GM23248 (cell line): ENCODE data around the gene KLHL12. TPM values are rescaled to one million over a fixed set of nuclear protein-coding genes. Genes with fewer than 3 reads are reported as not detected.

ENCODE experiments used
- DNase-seq: peaks from one replicate; pipeline ENCODE4 v3.0.0-alpha.2; 2015
- H2AFZ ChIP-seq: fragments of 200-600 bp; sonication (generic); 2 replicates; pipeline ENCODE4 v1.6.1; 2016; ENCODE audit warnings: antibody characterized with exemption
- H3F3A ChIP-seq: fragments of 200-600 bp; sonication (generic); 2 replicates; pipeline ENCODE4 v1.6.1; 2016; ENCODE audit warnings: mild to moderate bottlenecking, antibody characterized with exemption, mixed run types; ENCODE audit not compliant: insufficient read depth
- H3K27ac ChIP-seq: fragments of 200-600 bp; sonication (generic); 2 replicates; pipeline ENCODE4 v1.5.1; 2016; ENCODE audit warnings: mild to moderate bottlenecking
- H3K27me3 ChIP-seq: fragments of 200-600 bp; sonication (generic); replicated peaks from 2 replicates; pipeline ENCODE4 v1.6.1; 2016; ENCODE audit warnings: mild to moderate bottlenecking; ENCODE audit not compliant: insufficient read depth
- H3K36me3 ChIP-seq: fragments of 200-600 bp; sonication (generic); 2 replicates; pipeline ENCODE4 v1.6.1; 2016; ENCODE audit warnings: low read depth, mild to moderate bottlenecking
- H3K4me1 ChIP-seq: fragments of 200-600 bp; sonication (generic); 2 replicates; pipeline ENCODE4 v1.6.1; 2016; ENCODE audit warnings: mild to moderate bottlenecking; ENCODE audit not compliant: insufficient read depth
- H3K4me2 ChIP-seq: fragments of 200-600 bp; sonication (generic); one replicate; pipeline ENCODE4 v1.6.1; 2016; ENCODE audit warnings: mild to moderate bottlenecking; ENCODE audit not compliant: unreplicated experiment
- H3K4me3 ChIP-seq: fragments of 200-600 bp; sonication (generic); 2 replicates; pipeline ENCODE4 v1.5.1; 2016; ENCODE audit warnings: mild to moderate bottlenecking
- H3K79me2 ChIP-seq: fragments of 200-600 bp; sonication (generic); 2 replicates; pipeline ENCODE4 v1.6.1; 2016; ENCODE audit warnings: mild to moderate bottlenecking; ENCODE audit not compliant: insufficient read depth
- H3K9ac ChIP-seq: fragments of 200-600 bp; sonication (generic); 2 replicates; pipeline ENCODE4 v1.6.1; 2016; ENCODE audit warnings: mild to moderate bottlenecking
- H3K9me2 ChIP-seq: fragments of 200-600 bp; sonication (generic); 2 replicates; pipeline ENCODE4 v1.6.1; 2016; ENCODE audit warnings: mixed run types, mild to moderate bottlenecking, moderate library complexity; ENCODE audit not compliant: insufficient read depth
- H3K9me3 ChIP-seq: fragments of 200-600 bp; sonication (generic); one replicate; pipeline ENCODE4 v1.6.1; 2017; ENCODE audit warnings: low read depth
- H4K20me1 ChIP-seq: fragments of 200-600 bp; sonication (generic); 2 replicates; pipeline ENCODE4 v1.6.0; 2016; ENCODE audit not compliant: insufficient read depth
- EZH2 ChIP-seq: fragments of 200-600 bp; sonication (generic); IDR thresholded peaks from 2 replicates; pipeline ENCODE4 v1.6.1; 2018; ENCODE audit warnings: antibody characterized with exemption, mild to moderate bottlenecking; ENCODE audit not compliant: insufficient read depth, poor library complexity, severe bottlenecking
- EZH2phosphoT487 ChIP-seq: fragments of 200-600 bp; sonication (generic); IDR thresholded peaks from 2 replicates; pipeline ENCODE4 v1.6.1; 2018; ENCODE audit warnings: antibody characterized with exemption, moderate library complexity, mild to moderate bottlenecking, low read depth; ENCODE audit not compliant: insufficient read depth
- WGBS, 2 experiments: methylation state at CpG; one replicate each; pipeline ENCODE4 v1.1.6; 2015 to 2017; ENCODE audit warnings: low lambda C conversion rate in 2 of 2, low coverage in 1 of 2; ENCODE audit errors: missing lambda C conversion rate in 2 of 2; 5-methylcytosine and 5-hydroxymethylcytosine counted together
- in situ Hi-C: fragments of 300-500 bp; cut with MboI; formaldehyde crosslinking; loops from 2 replicates; pipeline ENCODE4 v1.15.0; 2020
- polyA plus RNA-seq: library from polyadenylated mRNA; unstranded; fragments of >200 nt; fragmentation: Nextera tagmentation; extraction: Ambion mirVana; gene quantifications from 2 replicates; pipeline ENCODE4 v1.2.1, GENCODE V29; 2016
- total RNA-seq: library from RNA; depleted of rRNA; stranded (reverse); fragments of >200 nt; shearing (Covaris generic); gene quantifications from 2 replicates; pipeline ENCODE4 v1.2.3, GENCODE V29; 2014

KLHL12 gene
- total and polyA plus RNA-seq, 2 experiments from 2014 or later: 20.8 to 22.0 TPM

DNA sequence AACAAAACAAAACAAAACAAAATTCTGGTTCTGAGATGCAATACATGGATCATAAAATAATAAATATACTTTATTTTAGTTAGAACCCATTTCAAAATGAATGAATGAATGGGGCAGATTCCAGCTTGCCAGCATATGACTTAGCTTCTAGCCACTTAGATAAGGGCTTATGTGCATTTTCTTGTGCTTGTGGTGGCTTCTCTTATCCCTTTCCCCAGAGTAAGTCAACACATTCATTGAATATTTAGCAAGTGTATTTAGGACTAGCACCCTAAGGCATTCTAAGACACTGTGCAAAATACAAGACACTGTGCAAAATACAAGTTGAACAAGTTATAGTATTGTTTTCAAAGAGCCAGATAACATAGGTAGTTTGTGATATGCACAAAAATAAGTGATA, 26.4 kb upstream of the KLHL12 start:
- H3K27me3 ChIP-seq: no peaks in the 10 kb centered on the region
- DNase-seq: no peak
- peaks cover 93% of the 10 kb centered on the region for H3K79me2 ChIP-seq
- no peaks in the 10 kb centered on the region for H3K9me3 ChIP-seq
- H3K27ac ChIP-seq: peak overlapping the region; percentile 45
- no peak overlapping the region; the same call in 1 of the 2 replicates for H3K4me3 ChIP-seq
- TF ChIP-seq EZH2phosphoT487 (no peak), EZH2 (no peak)
- H3F3A ChIP-seq: peaks cover 22% of the 10 kb centered on the region
- H3K4me2 ChIP-seq: peak overlapping the region; percentile 25
- peaks cover 13% of the 10 kb centered on the region; the same call in 1 of the 2 replicates for H3K36me3 ChIP-seq
- no peak overlapping the region for H3K9ac ChIP-seq
- no peaks in the 10 kb centered on the region for H3K9me2 ChIP-seq
- peaks cover 39% of the 10 kb centered on the region for H3K4me1 ChIP-seq
- in situ Hi-C loops: no loop called here
- peaks cover 20% of the 10 kb centered on the region for H4K20me1 ChIP-seq
- no peak overlapping the region for H2AFZ ChIP-seq

DNA sequence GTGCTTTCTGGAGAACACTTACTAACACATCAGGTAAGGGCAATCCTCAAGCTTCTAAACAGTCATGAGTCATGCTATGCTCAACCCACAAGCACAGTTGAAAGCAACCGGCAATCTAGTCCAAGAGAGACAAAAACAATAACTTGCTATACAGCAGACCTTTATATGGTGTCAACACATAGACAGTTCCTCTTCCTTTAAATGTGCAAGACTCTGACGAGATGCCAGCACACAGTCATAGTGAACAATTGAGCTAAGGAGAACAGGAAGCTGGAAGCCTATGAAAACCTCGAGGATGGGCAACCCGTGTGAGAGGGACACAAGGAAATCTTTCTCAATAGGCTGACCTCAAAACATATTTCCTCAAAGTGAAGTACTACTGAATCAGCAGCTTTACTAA, 25.8 kb upstream of the KLHL12 start:
- Histone ChIP-seq H3K27me3 (no peaks in the 10 kb centered on the region), H2AFZ (no peak overlapping the region), H3K9ac (no peak overlapping the region), H3K27ac (peak overlapping the region; percentile 45), H3K4me3 (no peak overlapping the region), H3F3A (peaks cover 22% of the 10 kb centered on the region), H3K9me3 (no peaks in the 10 kb centered on the region), H3K79me2 (peaks cover 97% of the 10 kb centered on the region), H4K20me1 (peaks cover 20% of the 10 kb centered on the region), H3K36me3 (peaks cover 15% of the 10 kb centered on the region; the same call in 1 of the 2 replicates), H3K4me1 (peaks cover 39% of the 10 kb centered on the region), H3K4me2 (peak overlapping the region; percentile 25), H3K9me2 (no peaks in the 10 kb centered on the region)
- DNase-seq: peak; percentile 84
- in situ Hi-C loops: no loop called here
- WGBS, 2 experiments: 23 to 25% methylated on average over 4 of the region's 4 CpGs
- TF ChIP-seq EZH2 (no peak), EZH2phosphoT487 (no peak)

DNA sequence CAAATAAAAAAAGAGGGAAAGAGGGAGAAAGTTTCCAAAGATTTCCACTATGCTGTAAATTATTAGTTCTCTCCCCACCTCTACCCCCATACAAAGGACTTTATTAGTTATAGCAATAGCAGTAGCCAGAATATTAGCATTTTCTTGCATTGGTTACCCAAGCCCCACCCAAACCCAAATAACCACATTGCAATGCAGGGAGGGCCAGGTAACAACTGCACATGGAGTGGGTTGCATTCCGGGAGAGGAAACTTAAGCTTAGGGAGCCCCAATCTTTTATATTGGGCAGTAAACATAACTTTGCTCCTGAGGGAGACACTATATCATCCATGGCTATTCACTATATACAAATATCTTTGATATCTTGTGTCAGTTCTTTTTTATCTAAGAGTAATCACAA, 25.1 kb upstream of the KLHL12 start:
- H3K27ac ChIP-seq: no peak overlapping the region
- H3F3A ChIP-seq: peaks cover 22% of the 10 kb centered on the region
- H3K4me3 ChIP-seq: no peak overlapping the region
- 93 to 94% methylated on average over 1 of the region's 1 CpG for WGBS, 2 experiments
- no peak for TF ChIP-seq EZH2
- TF ChIP-seq EZH2phosphoT487: no peak
- no peaks in the 10 kb centered on the region for H3K9me3 ChIP-seq
- no peak overlapping the region for H3K9ac ChIP-seq
- peaks cover 93% of the 10 kb centered on the region for H3K79me2 ChIP-seq
- peaks cover 20% of the 10 kb centered on the region for H4K20me1 ChIP-seq
- no peaks in the 10 kb centered on the region for H3K9me2 ChIP-seq
- peaks cover 19% of the 10 kb centered on the region; the same call in 1 of the 2 replicates for H3K36me3 ChIP-seq
- no peak overlapping the region for H3K4me2 ChIP-seq
- peaks cover 36% of the 10 kb centered on the region for H3K4me1 ChIP-seq
- H2AFZ ChIP-seq: no peak overlapping the region
- no peaks in the 10 kb centered on the region for H3K27me3 ChIP-seq
- in situ Hi-C loops: no loop called here
- no peak for DNase-seq

DNA sequence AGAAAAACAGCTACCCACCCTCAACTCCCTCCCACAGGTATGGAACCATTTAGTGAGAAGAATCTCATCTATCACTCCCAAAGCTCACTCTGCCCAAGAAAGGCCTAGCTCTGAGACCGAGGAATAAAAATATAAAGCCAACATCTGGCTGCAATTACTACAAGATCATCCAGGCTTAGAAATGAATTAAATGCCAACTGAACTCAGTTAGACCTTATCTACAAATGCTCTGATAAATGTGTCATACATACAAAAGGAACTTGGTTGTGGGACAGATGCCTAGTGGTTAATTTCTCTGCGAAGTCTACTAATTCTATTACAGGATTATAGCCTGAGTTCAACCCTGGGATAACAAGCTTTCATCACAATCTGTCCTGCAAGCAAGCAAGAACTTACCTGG, 24.4 kb upstream of the KLHL12 start:
- Histone ChIP-seq H3K36me3 (peaks cover 26% of the 10 kb centered on the region; the same call in 1 of the 2 replicates), H3K4me3 (no peak overlapping the region), H3K9me2 (no peaks in the 10 kb centered on the region), H3K79me2 (peaks cover 86% of the 10 kb centered on the region), H3F3A (peaks cover 22% of the 10 kb centered on the region), H4K20me1 (peaks cover 20% of the 10 kb centered on the region), H3K4me2 (no peak overlapping the region), H2AFZ (no peak overlapping the region), H3K4me1 (peaks cover 29% of the 10 kb centered on the region), H3K9ac (no peak overlapping the region), H3K27me3 (no peaks in the 10 kb centered on the region), H3K27ac (no peak overlapping the region), H3K9me3 (no peaks in the 10 kb centered on the region)
- no peak for TF ChIP-seq EZH2phosphoT487
- no peak for TF ChIP-seq EZH2
- DNase-seq: peak; percentile 42
- WGBS, 2 experiments: 16 to 24% methylated on average over 2 of the region's 2 CpGs
- in situ Hi-C loops: no loop called here

DNA sequence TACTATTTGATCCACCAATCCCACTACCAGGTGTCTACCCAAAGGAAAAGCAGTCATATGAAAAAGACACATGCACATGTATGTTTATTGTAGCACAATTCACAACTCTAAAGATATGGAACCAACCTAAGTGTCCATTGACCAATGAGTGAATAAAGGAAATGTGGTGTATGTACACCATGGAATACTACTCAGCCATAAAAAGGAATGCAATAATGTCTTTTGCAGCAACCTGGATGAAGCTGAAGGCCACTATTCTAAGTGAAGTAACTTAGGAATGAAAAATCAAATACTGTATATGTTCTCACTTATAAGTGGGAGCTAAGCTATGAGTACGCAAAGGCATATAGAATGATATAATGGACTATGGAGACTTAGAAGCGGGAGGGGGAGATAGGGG, 18.4 kb upstream of the KLHL12 start:
- no peak overlapping the region for H2AFZ ChIP-seq
- H3F3A ChIP-seq: no peaks in the 10 kb centered on the region; the same call in 1 of the 2 replicates
- peaks cover 32% of the 10 kb centered on the region for H3K79me2 ChIP-seq
- H4K20me1 ChIP-seq: 0 out of 2 replicates have a peak, but pooled peaks cover 4% of the 10 kb centered on the region
- H3K4me1 ChIP-seq: no peaks in the 10 kb centered on the region
- no peak overlapping the region for H3K4me3 ChIP-seq
- H3K9ac ChIP-seq: no peak overlapping the region
- no peak for DNase-seq
- peaks cover 77% of the 10 kb centered on the region for H3K36me3 ChIP-seq
- 97 to 100% methylated on average over 2 of the region's 2 CpGs for WGBS, 2 experiments
- TF ChIP-seq EZH2phosphoT487 (no peak), EZH2 (no peak)
- no peaks in the 10 kb centered on the region for H3K9me3 ChIP-seq
- no peak overlapping the region for H3K27ac ChIP-seq
- in situ Hi-C loops: no loop called here
- H3K27me3 ChIP-seq: no peaks in the 10 kb centered on the region
- H3K4me2 ChIP-seq: no peak overlapping the region
- no peaks in the 10 kb centered on the region for H3K9me2 ChIP-seq
